ENCODE measurements around the gene TMEM26.

TMEM26 gene

DNA sequence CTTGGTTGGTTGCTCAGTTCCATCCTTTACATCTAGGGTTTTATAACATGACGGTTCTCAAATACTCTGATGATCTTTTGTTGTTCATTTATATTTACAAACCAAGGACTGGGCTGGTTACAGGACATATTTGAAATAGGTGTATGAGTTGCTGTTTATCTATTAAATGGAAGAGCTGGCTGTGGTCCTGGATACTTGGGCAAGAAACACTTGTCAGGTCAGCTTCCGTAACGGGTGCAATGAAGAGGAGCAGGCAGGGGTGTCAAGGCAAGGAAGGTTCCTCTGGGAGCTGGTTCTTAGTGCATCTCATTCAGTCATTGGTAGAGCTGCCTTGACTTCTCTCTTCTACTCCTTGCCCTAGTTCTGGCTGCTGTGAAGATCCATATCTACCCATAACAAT is 4.8 kb upstream of the TMEM26 start:
- DNase-seq = no peak

DNA sequence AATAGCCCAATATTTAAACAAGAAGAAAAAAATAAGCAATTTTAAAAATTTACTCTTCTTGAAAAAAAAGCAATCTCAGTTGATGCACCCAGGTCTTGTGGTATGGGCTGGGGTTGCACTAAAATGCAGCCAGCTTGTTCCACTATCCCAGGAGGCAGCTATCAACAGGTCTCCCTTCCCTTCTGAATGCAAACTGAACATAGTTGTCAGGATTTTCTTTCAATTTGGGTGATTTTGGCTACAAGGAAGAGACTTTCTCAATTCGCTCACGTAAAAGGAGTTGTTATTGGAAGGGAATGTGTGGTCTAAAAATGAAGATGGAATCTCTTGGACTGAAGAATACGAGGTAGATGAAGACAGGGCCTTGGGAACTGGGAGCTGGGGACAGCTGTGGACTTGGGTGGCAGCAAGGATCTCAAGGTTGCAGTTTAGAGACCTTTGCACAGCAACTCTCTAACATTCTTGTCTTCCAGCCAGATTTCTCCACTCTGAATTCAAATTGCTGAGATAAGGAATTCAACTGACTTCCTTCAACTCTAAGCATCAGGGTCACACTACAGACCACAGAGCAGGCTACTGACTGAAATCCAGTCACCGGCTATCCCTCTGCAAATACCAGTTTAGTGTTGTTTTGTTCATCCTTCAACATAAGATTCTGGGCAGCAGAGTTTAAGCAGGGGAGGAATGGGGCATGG is 3.1 kb upstream of the TMEM26 start:
- peak; percentile 24 to 63 (median 40) for DNase-seq

DNA sequence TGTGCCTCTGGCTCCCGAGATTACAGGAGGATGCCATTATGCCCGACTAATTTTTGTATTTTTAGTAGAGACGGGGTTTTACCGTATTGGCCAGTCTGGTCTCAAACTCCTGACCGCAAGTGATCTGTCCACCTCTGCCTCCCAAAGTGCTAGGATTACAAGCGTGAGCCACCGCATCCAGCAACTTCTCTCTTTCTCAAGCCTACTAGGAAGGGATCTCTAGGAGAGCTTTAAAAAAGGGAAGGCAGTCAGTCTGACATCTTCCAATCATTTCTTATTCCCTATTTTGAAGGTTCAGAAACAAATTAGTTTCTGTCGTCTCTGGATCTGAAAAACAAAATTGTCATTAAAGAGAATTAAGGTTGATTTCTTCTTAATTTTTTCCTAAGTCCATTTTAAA is 2.5 kb upstream of the TMEM26 start:
- peak; percentile 41 to 66 (median 58) for DNase-seq

DNA sequence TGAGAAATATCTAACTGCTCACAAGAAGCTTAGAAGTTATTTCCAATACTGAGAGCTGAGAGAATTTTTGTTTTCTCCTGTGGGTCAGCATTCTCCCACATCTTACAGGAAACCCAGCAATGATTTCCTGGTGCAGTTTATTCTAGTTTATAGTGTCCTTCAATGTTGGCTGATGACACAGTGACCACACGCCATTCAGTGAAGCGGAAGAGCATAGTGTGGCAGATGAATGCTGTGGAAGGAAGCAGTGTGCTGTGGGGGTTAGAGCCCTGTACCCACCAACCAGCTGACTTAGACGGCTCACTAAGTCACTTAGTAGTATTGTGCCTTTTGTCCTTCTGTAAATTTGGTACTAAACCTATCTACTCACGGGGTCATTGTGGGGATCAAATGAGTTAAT is 1.4 kb upstream of the TMEM26 start:
- peak in 1 of 4 experiments; percentile 9 for DNase-seq

DNA sequence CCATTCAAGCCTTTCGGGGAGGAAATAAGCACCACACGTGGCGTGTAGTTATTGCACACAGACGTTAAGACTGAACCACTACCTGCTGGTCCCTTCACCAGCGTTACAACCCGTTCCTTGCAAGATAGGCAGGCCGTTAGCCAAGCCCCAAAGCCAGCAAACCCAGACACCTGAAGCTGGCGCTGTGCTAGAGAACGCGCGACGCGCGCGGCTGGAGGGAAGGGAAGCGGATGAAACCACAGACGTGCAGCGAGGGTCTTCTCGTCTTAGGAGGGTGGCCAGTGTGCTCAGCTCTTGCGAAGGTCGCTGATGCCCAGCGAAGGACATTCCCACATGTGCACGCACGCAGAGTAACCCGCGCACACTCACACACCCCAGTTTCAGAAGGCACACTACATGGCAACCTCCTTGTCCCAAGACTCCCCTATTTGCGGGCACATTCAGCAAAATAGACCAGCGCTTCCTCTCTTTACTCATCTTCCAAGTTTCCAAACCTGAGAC is 980 bp downstream of the TMEM26 start:
- peak in 3 of 4 experiments; percentile 23 to 27 (median 26) for DNase-seq

DNA sequence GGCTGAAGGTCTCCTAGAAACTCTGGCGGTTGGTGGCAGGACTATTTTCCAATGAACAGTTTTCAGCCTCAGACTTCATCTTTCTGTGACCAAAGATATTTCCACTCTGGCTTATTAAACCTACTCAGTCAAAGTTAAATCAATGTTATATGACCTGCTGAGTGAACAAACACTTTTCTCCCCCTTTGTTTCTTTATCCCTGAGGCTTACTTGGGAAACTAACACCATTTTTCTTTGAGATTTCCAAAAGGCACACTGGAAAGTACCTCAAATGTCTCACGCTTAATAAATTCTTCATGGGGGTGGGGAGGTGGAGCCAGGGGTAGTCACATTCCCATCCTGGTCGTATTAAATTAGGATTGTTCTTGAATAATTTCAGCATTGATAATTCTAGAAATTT is 1.8 kb downstream of the TMEM26 start:
- no peak for DNase-seq

DNA sequence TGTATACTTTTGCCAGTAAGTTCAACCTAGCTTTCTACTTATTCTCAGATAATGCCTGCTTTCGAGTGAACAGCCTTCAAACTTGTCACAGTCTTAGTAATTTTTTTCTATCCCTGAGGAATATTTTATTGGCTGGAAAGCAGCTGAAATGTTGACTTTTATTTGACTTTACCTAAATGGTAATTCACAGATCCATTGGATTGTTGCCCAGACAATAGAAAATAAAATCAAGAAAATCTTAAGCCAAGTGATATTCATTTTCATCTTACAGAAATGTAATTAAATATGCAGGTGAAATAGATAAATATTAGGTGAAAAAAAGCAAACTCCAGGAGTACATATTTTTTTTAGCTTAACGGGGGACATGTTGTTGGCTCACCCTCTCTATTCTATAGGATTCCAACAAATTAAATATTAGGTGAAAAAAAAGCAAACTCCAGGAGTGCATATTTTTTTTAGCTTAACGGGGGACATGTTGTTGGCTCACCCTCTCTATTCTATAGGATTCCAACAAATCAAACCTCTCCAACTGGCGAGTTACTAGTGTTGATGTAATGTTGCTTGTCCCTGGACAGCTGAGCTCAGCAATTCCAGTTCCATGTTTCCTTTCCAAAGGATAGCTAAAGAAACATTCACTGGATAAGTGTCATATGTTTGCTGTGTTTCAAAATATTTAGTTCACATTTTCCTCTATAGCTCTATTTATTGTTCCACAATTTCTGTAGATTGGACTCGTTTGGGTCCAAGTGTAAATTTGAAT is 4.2 kb downstream of the TMEM26 start:
- DNase-seq = peak in 2 of 4 experiments; percentile 6 to 25

DNA sequence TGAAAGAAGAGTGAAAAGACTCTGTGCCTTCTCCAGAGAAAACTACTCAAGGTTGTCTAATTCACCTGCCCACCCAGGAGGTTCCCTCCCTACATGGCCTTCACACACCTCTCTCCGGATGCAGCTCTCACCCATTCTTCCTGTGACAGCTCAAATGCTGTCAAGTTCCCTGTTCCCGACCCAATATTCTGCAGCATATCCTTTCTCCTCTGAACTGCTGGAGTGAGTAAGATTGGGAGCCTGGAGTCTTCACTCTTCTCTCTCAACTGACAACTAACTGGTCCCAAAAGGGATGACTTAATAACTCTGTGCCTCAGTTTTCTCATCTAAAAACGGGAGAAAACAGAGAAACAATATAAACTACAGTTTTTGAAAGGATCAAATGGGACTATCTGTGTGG is 5.1 kb downstream of the TMEM26 start:
- no peak for DNase-seq

DNA sequence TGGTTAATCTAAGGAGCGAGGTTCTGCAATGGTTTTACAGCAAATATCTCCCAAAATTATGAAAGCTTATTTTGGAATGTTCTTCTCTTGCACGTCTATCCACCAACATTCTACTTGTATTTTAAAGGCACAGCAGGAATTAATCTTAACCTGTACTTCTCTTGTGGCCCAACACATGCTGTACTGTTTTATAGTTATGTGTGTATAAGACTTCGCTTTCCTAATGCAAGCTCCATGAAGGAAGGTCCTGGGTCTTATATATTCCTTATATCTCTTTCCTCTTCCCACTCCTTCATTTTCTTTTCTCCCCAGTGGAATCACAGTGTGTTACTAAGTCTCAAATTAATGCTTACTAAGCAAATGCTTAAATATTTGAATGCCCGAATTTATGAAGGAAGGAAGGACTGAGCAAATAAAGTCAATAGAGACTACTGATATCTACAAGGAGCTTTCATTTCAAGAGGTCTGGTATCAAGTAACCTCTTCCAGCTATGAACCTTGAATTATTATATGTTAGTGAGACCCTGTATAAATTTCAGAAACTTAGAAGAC is 14.0 kb downstream of the TMEM26 start:
- DNase-seq = no peak

DNA sequence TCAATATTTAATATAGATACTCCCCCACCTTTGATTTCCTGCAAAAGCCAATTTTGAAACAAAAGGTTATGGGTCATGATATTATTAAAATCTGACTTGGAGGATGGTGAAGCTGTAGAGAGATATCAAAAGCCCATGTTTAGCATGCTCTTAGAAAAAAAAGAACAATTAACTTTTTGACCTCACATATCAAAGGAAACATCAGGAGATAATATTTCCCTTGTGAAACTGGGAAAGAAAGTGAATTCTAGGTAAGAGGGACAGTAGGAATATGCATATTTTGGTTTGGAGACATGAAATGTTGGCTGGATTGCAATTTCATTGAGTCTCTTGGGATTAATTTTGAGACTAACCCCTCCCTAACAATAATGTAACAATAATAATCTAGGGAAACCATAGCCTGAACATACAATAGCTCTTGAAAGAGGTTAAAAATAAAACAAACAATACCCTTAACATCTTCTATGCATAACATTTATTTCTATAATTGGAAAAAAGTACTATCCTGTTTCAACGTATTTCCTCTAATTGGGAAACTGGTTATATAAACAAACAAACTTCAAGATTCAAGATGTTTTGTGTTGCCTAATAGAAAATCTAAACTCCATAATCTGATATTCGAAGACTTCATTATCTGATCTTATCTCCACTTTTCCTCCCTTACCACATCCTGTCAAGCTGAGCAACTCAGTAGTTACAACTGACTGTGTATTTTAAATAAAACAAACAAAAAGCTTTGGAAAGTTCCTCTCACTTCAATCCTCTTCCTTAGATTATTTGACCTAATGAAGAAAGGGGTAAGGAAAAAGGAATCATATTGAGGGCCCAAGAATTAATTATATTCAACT is 14.8 kb downstream of the TMEM26 start:
- no peak for DNase-seq

DNA sequence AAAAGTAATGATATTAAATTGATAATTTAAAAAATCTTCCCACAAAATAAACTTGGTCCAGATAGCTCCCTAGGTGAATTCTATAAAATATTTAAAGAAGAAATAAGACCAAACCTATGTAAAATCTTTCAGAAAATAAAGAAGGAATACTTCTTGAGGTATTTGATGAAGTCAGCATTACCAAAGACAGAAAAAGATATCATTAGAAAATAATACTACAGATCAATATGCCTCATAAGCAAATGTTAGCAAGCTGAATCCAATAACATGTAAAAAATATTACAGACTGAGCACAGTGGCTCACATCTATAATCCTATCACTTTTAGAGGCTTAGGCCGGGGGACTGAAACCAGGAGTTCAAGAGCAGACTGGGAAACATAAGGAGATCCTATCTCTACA is 30.0 kb downstream of the TMEM26 start:
- DNase-seq = no peak

DNA sequence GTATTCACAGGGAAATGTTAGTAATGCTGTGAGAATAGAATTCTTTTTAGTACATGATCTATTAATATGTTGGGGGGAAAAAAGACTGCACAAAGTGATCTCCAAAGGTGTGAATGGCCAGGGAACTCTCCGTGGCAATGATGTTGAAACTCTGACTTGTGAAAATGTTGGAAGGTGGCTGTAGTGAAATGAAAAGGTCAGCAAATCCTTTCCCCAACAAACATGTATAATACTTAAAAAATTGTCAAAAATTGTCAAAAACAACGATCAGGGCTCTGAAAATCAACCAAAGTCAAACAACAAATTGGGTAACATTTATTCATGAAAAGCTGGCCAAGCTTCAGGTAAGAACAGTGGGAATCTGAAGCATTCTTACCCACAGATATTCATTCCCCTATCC is 35.5 kb downstream of the TMEM26 start:
- no peak for DNase-seq

DNA sequence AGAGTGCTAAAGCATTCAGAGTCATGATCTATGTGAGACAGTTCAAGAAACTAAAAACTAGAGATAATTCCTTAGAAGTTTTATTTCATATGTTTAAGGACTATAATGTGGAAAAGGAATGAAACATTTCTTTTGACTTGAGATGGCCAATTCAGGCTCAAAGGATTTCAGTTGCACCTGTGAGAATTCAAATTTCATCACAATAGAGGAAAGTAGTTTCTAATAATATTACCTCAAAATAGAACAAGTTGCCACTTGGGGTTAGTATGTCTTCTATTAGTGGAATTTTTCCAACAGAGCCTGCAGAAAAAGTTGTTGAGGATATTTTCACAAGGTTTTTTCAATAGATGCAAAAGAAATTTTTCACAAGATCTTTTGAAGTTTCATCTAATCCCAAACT is 37.4 kb downstream of the TMEM26 start:
- DNase-seq = no peak

DNA sequence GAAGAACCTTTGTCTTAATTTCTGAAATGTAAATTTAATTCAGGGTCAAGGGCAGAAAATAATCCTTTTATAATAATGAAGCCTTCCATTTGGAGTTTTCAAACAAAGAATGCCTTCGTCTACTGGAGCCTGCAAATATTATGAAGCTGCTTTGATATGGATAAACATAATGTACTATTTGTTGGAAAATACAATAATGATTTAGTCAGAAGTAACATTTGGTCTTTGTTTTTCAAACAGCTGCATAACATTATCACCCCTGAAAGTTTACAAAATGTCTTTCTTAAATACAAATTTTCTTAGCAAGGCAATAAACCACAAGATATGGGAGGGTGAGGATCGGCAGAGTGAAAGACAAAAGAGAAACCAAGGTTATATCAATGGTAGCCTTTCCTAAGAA is 41.5 kb downstream of the TMEM26 start:
- DNase-seq = no peak

DNA sequence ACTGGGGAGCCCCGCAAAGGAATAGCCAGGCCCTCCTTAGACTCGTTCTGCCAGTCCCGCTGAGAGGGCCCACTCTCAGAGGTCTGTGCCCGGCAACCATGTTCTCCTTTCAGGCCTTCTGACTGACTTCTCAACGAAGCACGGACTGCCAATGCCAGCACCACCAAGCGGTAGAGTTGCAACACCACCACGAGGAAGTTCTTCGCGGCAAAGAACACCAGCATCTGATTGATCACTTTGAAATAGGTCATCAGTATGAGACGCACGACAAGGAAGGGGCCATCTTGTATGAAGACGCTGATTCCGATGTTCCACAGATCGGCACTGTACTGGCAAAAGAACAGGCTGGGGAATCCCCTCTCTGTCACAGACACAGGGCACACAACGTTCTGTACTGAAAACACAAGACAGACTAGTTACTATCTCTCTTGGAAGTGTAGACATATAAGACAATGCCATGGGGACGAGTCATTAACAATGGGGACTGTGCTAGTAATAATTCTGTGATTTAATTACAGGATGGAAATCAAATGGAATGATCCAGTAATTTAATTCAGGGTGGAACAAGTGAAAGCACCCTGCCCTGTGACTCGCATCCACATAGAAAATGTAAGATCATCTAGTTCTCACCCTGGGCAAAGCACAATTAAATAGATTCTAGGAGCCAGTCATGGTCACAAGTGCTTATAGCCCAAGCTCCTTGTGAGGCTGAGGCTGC is 42.7 kb downstream of the TMEM26 start:
- DNase-seq = no peak

DNA sequence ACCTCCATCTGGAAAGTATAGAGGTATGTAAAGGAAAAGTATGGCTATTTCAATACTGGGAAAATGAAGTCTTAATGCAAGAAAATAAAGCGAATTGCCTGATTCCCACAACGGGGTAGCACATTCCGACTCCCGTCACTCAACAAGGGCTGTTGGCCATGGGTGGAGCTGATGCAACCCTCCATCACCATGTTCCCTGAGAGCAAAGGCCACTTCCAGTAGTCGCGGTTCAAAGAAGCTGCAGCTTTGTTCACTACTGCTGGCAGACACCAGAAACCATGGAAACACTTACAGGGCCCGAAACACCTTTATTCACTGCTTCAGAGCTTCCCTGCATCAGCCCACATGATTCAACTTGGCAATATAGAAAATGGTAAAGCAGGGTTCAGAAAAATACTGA is 44.0 kb downstream of the TMEM26 start:
- no peak for DNase-seq

DNA sequence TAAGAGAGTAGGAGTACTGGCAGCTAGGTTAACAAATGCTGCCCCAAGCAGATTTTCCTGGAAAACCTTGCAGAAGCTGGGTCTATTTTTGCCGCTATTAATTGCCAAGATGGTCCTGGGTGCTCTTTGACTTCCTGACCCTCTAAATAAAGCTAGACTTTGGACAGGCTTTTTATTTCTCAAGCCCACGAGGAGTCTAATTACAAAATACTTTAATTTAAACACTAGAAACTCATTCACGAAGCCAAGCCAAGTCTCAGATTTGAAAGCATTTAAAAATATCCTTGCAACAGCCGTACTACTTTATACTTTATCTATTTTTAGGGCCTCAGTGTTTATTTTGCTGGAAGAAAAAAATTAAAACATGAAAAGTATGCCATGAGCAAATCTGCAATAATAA is 45.1 kb downstream of the TMEM26 start:
- DNase-seq = no peak

DNA sequence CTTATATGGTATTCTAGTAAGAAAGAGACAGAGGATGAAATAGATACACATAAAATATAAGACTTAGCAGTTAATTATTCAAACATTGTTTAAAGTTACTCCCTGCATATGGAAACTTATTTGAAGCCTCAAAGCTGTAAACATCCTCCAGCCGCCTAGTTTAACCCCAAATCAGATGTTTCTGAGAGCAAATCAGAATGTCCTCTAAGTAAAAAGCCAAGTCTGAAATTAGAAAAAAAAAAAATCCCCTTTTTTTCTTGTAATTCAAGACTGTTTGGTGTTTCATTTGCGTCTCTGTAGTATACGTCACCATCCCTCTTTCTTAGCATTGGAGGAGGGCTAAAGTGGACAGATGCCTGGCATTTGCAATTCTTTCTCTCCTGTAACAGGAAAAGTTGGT is 46.4 kb downstream of the TMEM26 start:
- no peak for DNase-seq

DNA sequence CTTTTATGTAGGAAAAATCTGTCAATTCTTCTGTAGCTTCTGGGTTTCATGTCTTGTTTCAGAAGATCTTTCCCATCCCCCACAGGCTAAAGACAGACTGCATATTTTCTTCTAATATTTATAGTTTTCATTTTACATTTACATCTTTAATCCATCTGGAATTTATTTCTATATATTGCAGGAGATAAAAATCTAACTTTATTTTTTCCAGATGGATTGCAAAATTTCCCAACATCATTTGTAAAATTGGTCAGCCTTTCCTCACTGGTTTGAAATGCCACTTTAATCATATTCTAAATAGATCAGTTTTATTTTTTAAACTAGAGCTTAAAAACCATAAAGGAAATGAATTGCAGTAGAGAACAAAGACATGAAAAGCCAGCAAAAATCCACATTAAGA is 46.9 kb downstream of the TMEM26 start:
- DNase-seq = no peak

DNA sequence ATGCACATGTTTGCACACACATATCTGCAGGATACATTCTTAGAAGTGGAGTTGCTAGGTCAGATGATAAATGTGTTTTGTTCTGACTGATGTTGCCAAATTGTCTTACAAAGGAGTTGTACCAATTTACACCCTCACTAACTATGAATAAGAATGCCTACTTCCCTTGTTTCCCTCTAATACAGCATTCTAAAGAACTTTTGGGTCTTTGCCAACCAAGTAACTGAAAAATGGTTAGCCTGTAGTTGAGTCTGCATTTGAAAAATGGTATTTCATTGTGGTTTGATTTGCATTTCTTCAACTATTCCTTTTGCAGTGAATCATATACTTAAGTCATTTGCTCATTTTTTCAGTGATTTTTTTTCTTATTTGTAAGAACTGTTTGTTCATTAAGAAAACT is 48.4 kb downstream of the TMEM26 start:
- peak in 3 of 4 experiments; percentile 8 to 63 (median 51) for DNase-seq

DNA sequence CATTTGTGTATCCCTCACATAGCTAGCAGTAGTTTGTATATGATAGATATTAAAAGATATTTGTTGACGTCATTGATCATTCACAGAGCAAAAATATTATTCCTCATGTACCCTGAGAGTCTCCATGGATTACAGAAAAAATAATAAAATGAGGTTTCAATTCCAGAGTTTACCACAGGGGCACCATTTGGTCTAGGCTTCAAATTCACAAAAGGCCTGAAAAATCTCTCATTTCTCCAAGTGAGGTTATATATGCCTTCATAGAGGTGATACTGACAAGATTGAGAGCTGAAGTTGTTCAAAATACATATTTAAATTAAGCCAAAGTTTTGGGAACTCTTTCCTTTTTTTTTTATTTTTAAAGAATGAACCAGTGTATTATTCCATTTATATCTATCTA is 52.7 kb downstream of the TMEM26 start:
- DNase-seq = no peak

DNA sequence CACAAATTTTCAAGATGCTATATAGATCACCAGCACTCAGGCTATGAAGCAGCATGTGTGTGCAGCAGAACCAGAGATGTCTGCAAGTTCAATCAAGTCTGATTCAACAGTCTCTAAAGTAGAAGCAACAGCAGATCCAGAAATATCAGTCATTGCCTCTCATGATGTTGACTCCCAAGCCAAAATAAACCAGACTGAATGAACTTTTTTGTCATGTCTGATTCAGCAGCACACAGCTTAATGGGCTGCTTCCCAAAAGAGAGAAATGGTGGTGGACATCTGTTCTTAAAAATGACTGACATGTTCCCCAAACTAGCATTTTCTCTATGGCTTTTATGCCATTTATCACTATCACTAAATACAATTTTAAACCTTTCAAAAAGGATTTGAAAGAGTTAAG is 53.8 kb downstream of the TMEM26 start:
- peak; percentile 9 to 67 (median 36) for DNase-seq

All from suppressor macrophage (primary cell).